RWPE2 (cell line): ENCODE measurements around the gene ERCC6L2.

Experiments used
- ATAC-seq: fragments of 200-7000 bp; cut with Tn5 transposase; 3 replicates; pipeline ENCODE4 v1.9.1; 2021; ENCODE audit warnings: low read depth
- DNase-seq: peaks from one replicate; pipeline ENCODE4 v3.0.0-alpha.2; 2020; ENCODE audit warnings: low spot score
- H3K27ac ChIP-seq: fragments of 450-650 bp; 2 replicates; pipeline ENCODE4 v1.5.1; 2017; ENCODE audit warnings: mild to moderate bottlenecking; ENCODE audit not compliant: poor library complexity, severe bottlenecking
- H3K27me3 ChIP-seq: fragments of 250-450 bp; sonication (Bioruptor Pico); 2 replicates; pipeline ENCODE4 v1.5.1; 2021; ENCODE audit warnings: mild to moderate bottlenecking, moderate library complexity; ENCODE audit not compliant: insufficient read depth, poor library complexity, severe bottlenecking
- H3K36me3 ChIP-seq: fragments of 250-450 bp; sonication (Bioruptor Pico); 2 replicates; pipeline ENCODE4 v1.5.1; 2020; ENCODE audit warnings: low read depth, mild to moderate bottlenecking, moderate library complexity
- H3K4me1 ChIP-seq: fragments of 250-450 bp; sonication (Bioruptor Pico); 2 replicates; pipeline ENCODE4 v1.5.1; 2021; ENCODE audit warnings: mild to moderate bottlenecking, moderate library complexity; ENCODE audit not compliant: insufficient read depth, poor library complexity, severe bottlenecking
- H3K4me3 ChIP-seq: fragments of 250-450 bp; sonication (Bioruptor Pico); 2 replicates; pipeline ENCODE4 v1.5.1; 2021; ENCODE audit warnings: mild to moderate bottlenecking, moderate library complexity; ENCODE audit not compliant: severe bottlenecking
- H3K9me3 ChIP-seq: fragments of 250-450 bp; sonication (Bioruptor Pico); 2 replicates; pipeline ENCODE4 v1.5.1; 2021; ENCODE audit warnings: mild to moderate bottlenecking, moderate library complexity; ENCODE audit not compliant: severe bottlenecking
- TF ChIP-seq, protein P1 (sequence below): fragments of 450-650 bp; IDR thresholded peaks from one replicate; pipeline ENCODE4 v1.5.1; 2017; ENCODE audit warnings: mild to moderate bottlenecking, moderate library complexity; ENCODE audit not compliant: poor library complexity, severe bottlenecking

ERCC6L2 gene

DNA sequence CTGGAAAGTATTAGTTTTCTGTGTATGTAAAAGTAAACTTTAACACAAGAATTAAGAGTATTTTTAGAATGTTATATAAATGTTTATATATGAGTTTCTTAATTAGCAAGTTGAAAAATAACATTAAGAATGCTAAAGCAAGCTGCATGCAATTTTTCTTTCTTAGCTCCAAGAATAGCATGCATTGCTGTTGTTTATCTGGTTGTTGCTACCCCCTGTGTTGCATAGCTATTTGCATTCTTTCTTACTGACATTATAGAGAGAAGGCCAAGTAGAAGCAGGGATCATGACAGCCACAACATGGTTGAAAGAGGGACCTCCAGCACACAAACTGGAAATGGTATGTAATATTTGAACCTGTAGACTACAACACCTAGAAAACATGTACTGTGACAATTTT is 94.8 kb downstream of the ERCC6L2 start:
- ATAC-seq (no peak), DNase-seq (no peak)
- Histone ChIP-seq H3K4me3 (no peak overlapping the region), H3K4me1 (no peaks in the 10 kb centered on the region), H3K27ac (no peak overlapping the region), H3K9me3 (no peaks in the 10 kb centered on the region), H3K36me3 (peaks cover 67% of the 10 kb centered on the region), H3K27me3 (no peaks in the 10 kb centered on the region)
- TF ChIP-seq, protein P1, sequence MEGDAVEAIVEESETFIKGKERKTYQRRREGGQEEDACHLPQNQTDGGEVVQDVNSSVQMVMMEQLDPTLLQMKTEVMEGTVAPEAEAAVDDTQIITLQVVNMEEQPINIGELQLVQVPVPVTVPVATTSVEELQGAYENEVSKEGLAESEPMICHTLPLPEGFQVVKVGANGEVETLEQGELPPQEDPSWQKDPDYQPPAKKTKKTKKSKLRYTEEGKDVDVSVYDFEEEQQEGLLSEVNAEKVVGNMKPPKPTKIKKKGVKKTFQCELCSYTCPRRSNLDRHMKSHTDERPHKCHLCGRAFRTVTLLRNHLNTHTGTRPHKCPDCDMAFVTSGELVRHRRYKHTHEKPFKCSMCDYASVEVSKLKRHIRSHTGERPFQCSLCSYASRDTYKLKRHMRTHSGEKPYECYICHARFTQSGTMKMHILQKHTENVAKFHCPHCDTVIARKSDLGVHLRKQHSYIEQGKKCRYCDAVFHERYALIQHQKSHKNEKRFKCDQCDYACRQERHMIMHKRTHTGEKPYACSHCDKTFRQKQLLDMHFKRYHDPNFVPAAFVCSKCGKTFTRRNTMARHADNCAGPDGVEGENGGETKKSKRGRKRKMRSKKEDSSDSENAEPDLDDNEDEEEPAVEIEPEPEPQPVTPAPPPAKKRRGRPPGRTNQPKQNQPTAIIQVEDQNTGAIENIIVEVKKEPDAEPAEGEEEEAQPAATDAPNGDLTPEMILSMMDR: no peak

DNA sequence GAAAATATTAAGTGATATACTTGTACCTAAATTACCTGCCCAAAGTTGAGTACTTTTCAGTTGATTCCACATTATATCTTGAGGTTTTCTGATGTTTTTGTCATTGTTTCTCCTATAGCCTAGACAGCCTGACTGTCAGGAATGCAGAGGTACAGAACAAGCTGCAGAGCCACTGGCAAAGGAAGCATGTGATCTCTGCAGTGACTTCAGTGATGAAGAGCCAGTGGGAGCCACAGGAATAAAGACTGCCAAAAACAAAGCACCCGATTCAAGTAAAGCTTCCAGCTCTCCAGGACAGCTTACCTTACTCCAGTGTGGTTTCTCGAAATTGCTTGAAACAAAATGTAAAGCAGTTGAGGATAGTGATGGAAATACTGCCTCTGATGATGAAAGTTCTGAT is 96.3 kb downstream of the ERCC6L2 start:
- Histone ChIP-seq H3K27ac (no peak overlapping the region), H3K4me1 (no peaks in the 10 kb centered on the region), H3K9me3 (no peaks in the 10 kb centered on the region), H3K27me3 (no peaks in the 10 kb centered on the region), H3K36me3 (peaks cover 54% of the 10 kb centered on the region), H3K4me3 (no peak overlapping the region)
- TF ChIP-seq, protein P1: no peak
- ATAC-seq (no peak), DNase-seq (no peak)

DNA sequence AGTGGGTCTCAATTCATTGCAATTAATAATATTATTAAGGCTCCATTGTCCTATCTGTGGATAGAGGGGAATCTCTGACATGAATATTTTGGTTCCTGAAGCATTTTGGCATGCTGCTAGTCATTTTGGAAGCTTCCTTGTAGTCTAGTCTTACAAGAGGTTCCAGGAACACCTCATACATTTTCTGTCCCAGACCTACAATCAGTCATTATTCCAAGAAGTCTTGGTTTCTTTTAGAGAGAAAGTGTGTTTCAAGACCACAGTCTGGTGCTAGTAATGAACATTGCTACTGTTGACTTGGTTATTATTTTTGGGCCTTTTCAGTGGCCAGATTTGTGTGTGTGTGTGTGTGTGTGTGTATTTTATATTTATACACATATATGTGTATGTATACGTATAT is 98.9 kb downstream of the ERCC6L2 start:
- ATAC-seq (no peak), DNase-seq (no peak)
- H3K9me3 ChIP-seq: no peaks in the 10 kb centered on the region
- peaks cover 57% of the 10 kb centered on the region for H3K36me3 ChIP-seq
- TF ChIP-seq, protein P1: no peak
- no peaks in the 10 kb centered on the region for H3K27me3 ChIP-seq
- no peak overlapping the region for H3K4me3 ChIP-seq
- H3K4me1 ChIP-seq: no peaks in the 10 kb centered on the region
- no peak overlapping the region for H3K27ac ChIP-seq

DNA sequence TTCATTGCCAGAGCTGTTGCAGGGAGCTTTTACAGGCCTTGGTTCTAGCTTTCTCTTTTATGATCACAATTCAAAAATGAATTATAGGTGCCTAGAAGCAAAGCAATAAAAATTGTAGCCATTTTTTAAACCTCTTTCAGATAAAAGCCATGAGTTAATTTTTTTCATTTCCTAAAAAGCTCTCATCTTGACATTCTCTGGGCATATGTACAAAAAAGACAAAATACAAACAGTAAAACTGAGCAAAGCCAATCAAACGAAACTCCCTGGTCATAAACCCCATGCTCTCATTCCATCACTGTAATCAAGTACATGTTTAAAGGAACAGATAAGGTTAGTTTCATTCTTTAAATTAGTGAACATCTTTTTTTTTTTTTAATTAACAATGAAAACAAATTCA is 101.9 kb downstream of the ERCC6L2 start:
- DNase-seq (no peak), ATAC-seq (no peak)
- TF ChIP-seq, protein P1: no peak
- Histone ChIP-seq H3K27me3 (no peaks in the 10 kb centered on the region), H3K36me3 (peaks cover 46% of the 10 kb centered on the region), H3K27ac (no peak overlapping the region), H3K4me3 (no peak overlapping the region), H3K9me3 (no peaks in the 10 kb centered on the region), H3K4me1 (peaks cover 7% of the 10 kb centered on the region)

DNA sequence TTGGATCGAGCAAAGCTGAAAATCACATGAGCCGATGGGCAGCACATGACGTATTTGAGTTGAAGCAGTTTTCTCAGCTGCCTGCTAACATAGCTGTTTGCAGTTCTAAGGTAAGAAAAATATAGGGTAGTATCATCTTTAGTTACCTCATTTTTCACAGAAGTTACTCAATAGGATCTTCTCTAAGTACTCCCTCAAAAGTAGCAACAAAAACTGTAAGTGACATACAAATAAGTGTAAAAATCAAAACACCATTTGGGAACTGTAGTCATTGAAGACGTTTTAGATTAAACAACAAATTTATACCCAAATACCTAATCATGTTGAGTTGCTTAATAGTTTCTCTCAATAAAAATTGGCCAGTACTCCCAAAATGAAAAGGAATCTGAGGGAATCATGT is 102.6 kb downstream of the ERCC6L2 start:
- Histone ChIP-seq H3K4me1 (peaks cover 7% of the 10 kb centered on the region), H3K27me3 (no peaks in the 10 kb centered on the region), H3K36me3 (peaks cover 39% of the 10 kb centered on the region), H3K27ac (no peak overlapping the region), H3K9me3 (no peaks in the 10 kb centered on the region), H3K4me3 (no peak overlapping the region)
- ATAC-seq (no peak), DNase-seq (no peak)
- TF ChIP-seq, protein P1: no peak
